Stomach (tissue), 4 donors: ENCODE data around the gene ANAPC13.

Source experiments
- POLR2AphosphoS5 ChIP-seq, 3 donors: sonication (generic); formaldehyde crosslinking; IDR thresholded peaks; one replicate each; pipeline ENCODE4 v1.6.1; 2016; ENCODE audit warnings: antibody characterized with exemption in 3 of 3
- TF ChIP-seq, protein P1 (sequence below), 7 experiments: fragments of 450-650 bp in 4 of 7; fragments of 200-600 bp in 3 of 7; sonication (generic) in 3 of 7; IDR thresholded peaks; one replicate each; pipeline ENCODE4 v1.5.1; 2016 to 2019; ENCODE audit warnings: antibody characterized with exemption in 7 of 7, control low read depth in 2 of 7, mild to moderate bottlenecking in 1 of 7

- no peak for TF ChIP-seq POLR2AphosphoS5 (IDR thresholded peaks at IDR 0.05)
- TF ChIP-seq, protein P1, sequence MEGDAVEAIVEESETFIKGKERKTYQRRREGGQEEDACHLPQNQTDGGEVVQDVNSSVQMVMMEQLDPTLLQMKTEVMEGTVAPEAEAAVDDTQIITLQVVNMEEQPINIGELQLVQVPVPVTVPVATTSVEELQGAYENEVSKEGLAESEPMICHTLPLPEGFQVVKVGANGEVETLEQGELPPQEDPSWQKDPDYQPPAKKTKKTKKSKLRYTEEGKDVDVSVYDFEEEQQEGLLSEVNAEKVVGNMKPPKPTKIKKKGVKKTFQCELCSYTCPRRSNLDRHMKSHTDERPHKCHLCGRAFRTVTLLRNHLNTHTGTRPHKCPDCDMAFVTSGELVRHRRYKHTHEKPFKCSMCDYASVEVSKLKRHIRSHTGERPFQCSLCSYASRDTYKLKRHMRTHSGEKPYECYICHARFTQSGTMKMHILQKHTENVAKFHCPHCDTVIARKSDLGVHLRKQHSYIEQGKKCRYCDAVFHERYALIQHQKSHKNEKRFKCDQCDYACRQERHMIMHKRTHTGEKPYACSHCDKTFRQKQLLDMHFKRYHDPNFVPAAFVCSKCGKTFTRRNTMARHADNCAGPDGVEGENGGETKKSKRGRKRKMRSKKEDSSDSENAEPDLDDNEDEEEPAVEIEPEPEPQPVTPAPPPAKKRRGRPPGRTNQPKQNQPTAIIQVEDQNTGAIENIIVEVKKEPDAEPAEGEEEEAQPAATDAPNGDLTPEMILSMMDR (IDR thresholded peaks at IDR 0.05): no peak
These were observed 28.3 kb downstream of the ANAPC13 start for GRCh38 chr3:134457376-134458074.
